NK-92 (cell line): ENCODE measurements around the gene RHPN2.
"Not testable (repeated sequence)": the region's sequence is repeated elsewhere in the genome, so short reads cannot be mapped to it uniquely, and the experiment has no call there.

Experiments
- DNase-seq: peaks from one replicate; lab custom pipeline; 2025; ENCODE audit not compliant: unreplicated experiment; lab: John Stamatoyannopoulos, UW

Gene RHPN2

GRCh38 chr19:33032218-33032781, 32.4 kb downstream of the RHPN2 start:
- no peak for DNase-seq

GRCh38 chr19:33029746-33030303, 34.9 kb downstream of the RHPN2 start:
- no peak for DNase-seq

- not testable (repeated sequence) for DNase-seq
Measured at GRCh38 chr19:33026602-33027001, 38.1 kb downstream of the RHPN2 start.

DNA sequence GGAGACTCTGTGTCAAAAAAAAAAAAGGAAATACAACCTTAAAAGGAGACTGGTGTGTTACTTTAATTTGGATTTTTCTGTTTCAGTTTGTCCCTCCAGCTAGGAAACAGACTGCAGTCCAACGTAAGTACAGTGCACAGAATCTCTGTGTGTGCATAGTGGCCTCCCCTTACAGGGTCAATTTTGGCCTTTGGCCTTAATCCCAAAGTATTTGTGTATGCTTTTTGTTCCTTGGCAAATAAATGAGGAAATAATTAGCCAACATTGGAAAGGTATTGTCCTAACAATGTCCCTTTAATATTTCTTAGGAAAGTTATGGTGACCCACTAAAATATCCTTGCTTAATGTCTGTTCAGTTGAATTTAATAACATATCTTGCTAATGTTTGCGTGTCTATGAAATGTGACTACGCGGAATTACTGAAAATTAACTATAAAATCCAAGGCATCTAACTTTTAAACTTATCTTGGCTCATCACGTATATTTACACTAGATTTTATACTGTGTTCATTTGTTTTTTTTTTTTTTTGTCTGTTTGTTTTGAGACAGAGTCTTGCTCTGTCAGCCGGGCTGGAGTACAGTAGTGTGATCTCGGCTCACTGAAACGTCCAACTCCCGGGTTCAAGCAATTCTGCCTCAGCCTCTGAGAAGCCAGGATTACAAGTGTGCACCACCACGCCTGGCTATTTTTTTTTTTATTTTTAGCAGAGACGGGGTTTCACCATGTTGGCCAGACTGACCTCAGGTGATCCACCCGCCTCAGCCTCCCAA, 39.0 kb downstream of the RHPN2 start:
- not testable (repeated sequence) for DNase-seq

GRCh38 chr19:33024398-33024797, 40.3 kb downstream of the RHPN2 start:
- DNase-seq = no peak

DNA sequence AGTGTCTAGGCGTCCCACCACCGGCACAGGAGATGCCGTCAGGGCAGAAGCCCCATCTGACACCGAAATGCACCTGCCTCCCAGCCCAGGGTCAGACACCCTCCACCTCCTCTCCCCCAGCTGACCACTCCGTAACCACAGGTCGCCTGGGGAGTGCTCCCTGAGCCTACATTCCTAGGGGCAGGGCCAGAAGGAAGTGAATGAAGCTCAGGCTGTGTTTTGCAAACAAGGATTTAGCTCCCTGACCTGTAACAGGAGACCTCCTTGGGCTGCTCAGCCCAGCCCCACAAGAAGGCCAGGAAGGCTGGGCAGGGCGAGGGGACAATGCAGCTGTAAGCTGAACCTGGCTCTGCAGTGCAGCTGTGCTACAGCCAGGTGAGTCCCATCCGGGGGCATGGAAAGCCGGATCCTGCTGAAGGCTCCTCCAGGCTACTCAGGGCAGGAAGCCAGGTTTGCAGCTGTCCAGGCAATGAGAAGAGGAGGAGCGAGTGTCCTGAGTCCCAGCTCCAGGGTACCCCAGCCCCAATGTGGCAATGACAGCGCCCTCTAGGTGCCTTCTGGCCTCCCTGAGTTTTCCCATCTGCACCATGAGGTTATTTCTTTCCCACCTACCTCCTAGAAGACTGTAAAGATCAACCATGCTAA, 42.1 kb downstream of the RHPN2 start:
- no peak for DNase-seq

DNA sequence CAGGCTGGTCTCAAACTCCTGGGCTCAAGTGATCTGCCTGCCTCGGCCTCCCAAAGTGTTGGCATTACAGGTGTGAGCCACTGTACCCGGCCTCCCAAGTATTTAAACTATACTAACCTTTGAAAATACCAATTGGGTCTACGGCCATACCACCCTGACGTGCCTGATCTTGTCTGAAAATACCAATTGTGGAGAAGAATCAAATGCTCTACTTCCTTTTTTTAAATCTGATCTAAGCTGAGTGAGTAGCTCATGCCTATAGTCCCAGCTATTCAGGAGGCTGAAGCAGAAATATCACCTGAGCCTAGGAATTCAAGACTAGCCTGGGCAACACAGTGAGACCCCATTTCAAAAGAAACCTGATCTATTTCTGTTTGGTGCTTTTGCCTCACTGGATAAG, 53.8 kb downstream of the RHPN2 start:
- not testable (repeated sequence) for DNase-seq

- DNase-seq = no peak
Measured at GRCh38 chr19:33008738-33009137, 56.0 kb downstream of the RHPN2 start.

GRCh38 chr19:33005440-33005839, 59.2 kb downstream of the RHPN2 start:
- DNase-seq = no peak

DNA sequence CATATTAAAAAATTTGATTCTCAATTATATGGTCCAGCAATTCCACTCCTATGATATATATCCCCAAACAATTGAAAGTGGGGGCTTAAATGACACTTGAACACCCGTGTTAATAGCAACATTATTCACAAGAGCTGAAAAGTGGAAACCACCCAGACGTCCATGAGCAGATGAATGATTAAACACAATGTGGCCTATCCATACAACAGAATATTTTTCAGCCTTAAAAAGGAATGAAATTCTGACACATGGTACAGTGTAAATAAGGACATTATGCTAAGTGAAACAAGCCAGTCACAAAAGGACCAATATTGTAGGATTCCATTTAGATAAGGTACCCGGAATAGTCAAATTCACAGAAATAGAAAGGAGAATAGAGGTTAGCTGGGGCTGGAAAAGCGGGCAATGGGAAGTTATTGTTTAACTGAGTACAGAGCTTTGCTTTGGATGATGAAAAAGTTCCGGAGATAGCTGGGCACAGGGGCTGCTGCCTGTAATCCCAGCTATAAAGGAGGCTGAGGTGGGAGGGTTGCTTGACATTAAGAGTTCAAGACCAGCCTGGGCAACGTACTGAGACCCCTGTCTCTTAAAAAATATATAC, 61.2 kb downstream of the RHPN2 start:
- not testable (repeated sequence) for DNase-seq

- not testable (repeated sequence) for DNase-seq
Measured at GRCh38 chr19:33002126-33002865, 62.4 kb downstream of the RHPN2 start.

- DNase-seq = no peak
Measured at GRCh38 chr19:33000910-33001309, 63.8 kb downstream of the RHPN2 start.

DNA sequence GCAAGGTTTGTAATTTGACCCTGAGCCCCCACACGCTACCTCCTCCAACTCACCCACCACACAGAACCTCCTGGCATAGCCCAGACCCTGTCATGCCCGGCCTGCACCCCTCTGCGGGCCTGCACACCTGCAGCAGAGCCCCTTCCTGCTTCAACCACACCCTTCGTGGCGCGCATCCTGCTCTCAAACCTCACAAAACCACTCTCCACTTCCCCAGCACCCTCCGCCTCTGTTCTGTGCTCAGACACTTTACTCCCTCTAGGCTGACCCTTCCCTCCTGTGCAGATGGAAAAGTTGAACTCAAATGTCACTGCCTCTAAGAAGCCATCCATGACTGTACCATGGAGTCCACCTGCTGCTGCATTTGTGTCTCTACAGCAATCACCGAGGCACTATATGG, 64.2 kb downstream of the RHPN2 start:
- DNase-seq = no peak

- DNase-seq = no peak
Measured at GRCh38 chr19:32998722-32999121, 66.0 kb downstream of the RHPN2 start.

DNA sequence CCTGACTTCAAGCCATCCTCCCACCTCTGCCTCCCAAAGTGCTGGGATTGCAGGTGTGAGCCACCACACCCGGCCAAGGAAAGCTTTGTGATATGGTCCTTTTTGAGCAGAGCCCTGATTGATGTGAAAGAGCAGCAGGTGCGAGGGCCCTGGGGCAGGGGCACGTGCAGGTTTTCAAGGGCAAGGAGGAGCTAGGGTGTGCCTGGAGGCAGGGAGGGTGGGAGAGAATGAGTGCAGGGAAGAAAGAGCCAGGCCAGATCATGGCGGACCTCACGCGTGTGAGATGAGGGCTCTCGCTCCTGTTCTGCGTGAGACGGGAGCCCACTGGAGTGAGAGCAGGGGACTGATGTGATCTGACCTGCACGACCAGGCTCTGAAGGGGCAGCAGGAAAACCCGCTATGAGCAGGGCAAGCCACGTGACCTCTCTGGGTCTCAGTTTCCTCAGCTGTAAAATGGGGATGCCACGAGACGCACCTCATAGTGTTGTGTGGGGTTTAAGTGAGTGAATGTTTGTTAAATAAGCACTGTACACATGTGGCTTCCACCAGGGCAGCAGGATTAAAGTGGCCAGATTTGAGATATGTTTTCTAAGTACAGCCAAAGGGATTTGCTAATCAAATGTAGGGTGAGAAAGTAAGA, 66.9 kb downstream of the RHPN2 start:
- no peak for DNase-seq

DNA sequence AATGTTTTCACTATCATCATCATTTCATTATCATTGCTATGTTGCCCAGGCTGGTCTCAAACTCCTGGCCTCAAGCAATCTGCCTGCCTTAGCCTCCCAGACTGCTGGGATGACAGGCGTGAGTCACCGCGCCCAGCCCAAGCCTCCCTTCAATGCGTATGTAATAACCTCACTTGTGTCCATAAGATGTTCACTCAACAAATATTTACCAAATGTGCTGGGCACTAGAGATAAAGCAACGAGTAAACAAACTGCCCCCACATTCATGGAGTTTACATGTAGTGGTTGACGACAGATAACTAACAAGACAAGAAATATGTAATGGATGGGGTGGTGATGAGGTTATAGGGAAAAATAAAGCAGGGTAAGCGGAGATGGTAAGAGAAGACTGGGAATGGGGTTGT, 67.6 kb downstream of the RHPN2 start:
- DNase-seq = not testable (repeated sequence)

GRCh38 chr19:32995966-32996365, 68.7 kb downstream of the RHPN2 start:
- not testable (repeated sequence) for DNase-seq

DNA sequence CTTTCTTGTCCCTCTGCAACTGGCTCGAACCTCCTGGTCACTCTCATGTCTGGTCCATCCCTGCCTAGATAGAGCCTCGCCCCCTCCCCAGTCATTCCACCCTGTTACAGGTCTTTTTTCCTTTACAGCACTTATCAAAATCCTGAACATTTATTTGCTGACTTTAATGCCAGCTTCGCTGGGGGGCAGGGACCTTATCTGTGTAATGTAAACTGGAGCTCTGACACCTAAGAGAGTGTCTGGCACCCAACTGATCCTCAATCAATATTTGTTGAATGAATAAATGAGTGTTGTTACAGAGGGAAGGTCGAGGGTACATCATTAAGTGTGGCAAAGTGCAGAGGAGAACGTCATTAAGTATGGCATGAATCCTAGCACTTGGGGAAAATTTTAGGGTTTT, 76.0 kb downstream of the RHPN2 start:
- DNase-seq = no peak

- not testable (repeated sequence) for DNase-seq
Measured at GRCh38 chr19:32988254-32988653, 76.4 kb downstream of the RHPN2 start.

DNA sequence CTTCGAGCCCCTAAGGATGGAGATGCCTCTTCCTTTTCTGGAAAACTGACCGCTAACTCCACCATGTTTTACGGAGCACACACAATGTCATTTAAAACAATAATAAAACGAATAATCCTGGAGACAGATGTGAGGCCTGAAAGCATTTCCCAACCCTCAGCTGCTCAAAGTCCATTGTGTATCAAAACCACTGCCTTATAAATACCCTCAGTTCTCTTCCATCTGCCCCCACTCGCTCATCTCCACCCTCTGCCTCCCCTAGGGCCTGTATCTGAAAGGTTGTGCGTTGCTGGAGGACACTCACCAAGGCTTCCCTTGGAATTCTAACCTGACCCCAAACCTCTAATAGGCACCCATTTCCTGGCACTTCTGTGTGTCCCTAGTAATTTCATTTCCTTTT, 82.2 kb downstream of the RHPN2 start:
- DNase-seq = not testable (repeated sequence)
